SH-SY5Y (cell line): Measurements from ENCODE around the gene PRKCZ.

Source experiments
- GATA2 ChIP-seq: IDR thresholded peaks from 2 replicates; pipeline ENCODE4 v1.6.1; 2011; ENCODE audit warnings: mild to moderate bottlenecking, low read depth, low read length
- GATA3 ChIP-seq: IDR thresholded peaks from 2 replicates; pipeline ENCODE4 v1.6.1; 2011; ENCODE audit warnings: low read depth, mild to moderate bottlenecking, low read length, moderate library complexity

DNA sequence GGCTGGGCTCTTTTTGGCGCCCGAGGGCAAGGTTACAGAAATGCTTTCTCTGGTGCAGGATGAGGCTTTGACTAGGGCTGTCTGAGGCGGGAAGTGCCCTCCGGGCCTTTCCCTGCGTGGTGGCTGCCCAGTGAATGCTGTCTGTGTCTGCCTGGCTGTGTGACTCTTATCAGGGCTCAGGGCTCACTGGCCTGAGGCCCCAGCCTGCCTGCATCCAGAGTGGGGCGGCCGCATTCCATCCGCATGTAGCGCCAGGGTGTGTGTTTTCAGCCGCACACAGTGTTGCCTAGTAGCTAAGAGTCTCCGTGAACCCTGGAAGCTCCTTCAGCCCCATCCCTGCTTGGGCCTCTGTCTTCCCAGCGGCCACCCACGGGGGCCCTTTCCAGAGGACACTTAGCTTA is 85.2 kb downstream of the PRKCZ start:
- TF ChIP-seq GATA2 (no peak), GATA3 (no peak)
